ENCODE measurements around the gene STK4. TPM values are rescaled to one million over a fixed set of nuclear protein-coding genes. Genes with fewer than 3 reads are reported as not detected.
A peak's percentile ranks its signal among the peaks of the same experiment; 100 is the strongest.

Gene STK4
- total and polyA plus RNA-seq, 2 of the 4 experiments (the other 2 are of a cell fraction), result 10.2 to 22.2 TPM

- Histone ChIP-seq H2AFZ (replicated peaks; ENCODE audit: low read length, poor library complexity) (no peak overlapping the region), H2BK5ac (ENCODE audit: low read depth, low read length, poor library complexity, severe bottlenecking) (peak overlapping the region; percentile 86), H3K9me1 (ENCODE audit: insufficient read depth, low read length) (peaks cover 6% of the 10 kb centered on the region), H3K56ac (ENCODE audit: extremely low read depth, insufficient read depth, low read length) (0 out of 2 replicates have a peak overlapping the region, but pooled peaks have one; percentile 35), H4K20me1 (ENCODE audit: insufficient read depth, low read length) (no peaks in the 10 kb centered on the region), H3K14ac (replicated peaks; ENCODE audit: low read depth, low read length) (no peak overlapping the region), H3K4me1 (ENCODE audit: control insufficient read depth, insufficient read depth, low read length) (peaks cover 19% of the 10 kb centered on the region; the same call in 1 of the 2 replicates), H2BK20ac (ENCODE audit: low read depth, low read length) (no peak overlapping the region), H3K23ac (ENCODE audit: low read depth, low read length) (no peak overlapping the region), H4K5ac (ENCODE audit: low read depth, low read length) (peak overlapping the region; percentile 94; the same call in 1 of the 2 replicates), H2BK15ac (ENCODE audit: low read depth, low read length) (peak overlapping the region; percentile 9; the same call in 1 of the 3 replicates), H4K8ac (ENCODE audit: low read depth in 2 of 2, low read length in 2 of 2) (no peak overlapping the region; a peak in 1 of 4 replicates), H2AK9ac (replicated peaks; ENCODE audit: low read depth, low read length, poor library complexity) (no peak overlapping the region), H3K9me3 (ENCODE audit: control insufficient read depth, insufficient read depth, low read length) (no peaks in the 10 kb centered on the region), H3K18ac (ENCODE audit: low read depth, low read length) (peak overlapping the region; percentile 97; the same call in 1 of the 2 replicates), H3K36me3 (ENCODE audit: control insufficient read depth, insufficient read depth, low read length) (peaks cover under 1% of the 10 kb centered on the region), H2AK5ac (ENCODE audit: low read depth, low read length) (no peak overlapping the region), H4K91ac (ENCODE audit: insufficient read depth, low read depth, low read length) (no peak overlapping the region; the same call in 1 of the 2 replicates), H3K27ac (ENCODE audit: insufficient read depth, low read length) (no peak overlapping the region), H2BK120ac (ENCODE audit: low read depth, low read length) (no peak overlapping the region), H3K79me1 (ENCODE audit: low read depth in 1 of 2, low read length in 2 of 2) (peaks cover 13 to 18% of the 10 kb centered on the region in 2 experiments; a peak in 3 of 4 replicates), H3K4me3 (ENCODE audit: insufficient read depth, low read depth, low read length) (no peak overlapping the region), H3K27me3 (ENCODE audit: control insufficient read depth, insufficient read depth, low read length) (no peaks in the 10 kb centered on the region), H3K4ac (ENCODE audit: low read depth, low read length) (no peak overlapping the region), H3K4me2 (ENCODE audit: low read depth, low read length) (peak overlapping the region; percentile 24; the same call in 1 of the 2 replicates), H3K9ac (ENCODE audit: low read depth, low read length) (no peak overlapping the region)
- WGBS, 2 experiments (ENCODE audit: extremely low coverage in 2 of 2, insufficient read length in 1 of 2), result no CpG with 5 or more reads among the region's 1 CpG
- CTCF ChIA-PET, result no interaction called here
- no peak for TF ChIP-seq MAZ (IDR thresholded peaks at IDR 0.05; ENCODE audit: borderline replicate concordance, low read depth, low read length)
- no TSS peak for BruUV-seq (replicated peaks)
- in situ Hi-C loops (cut with MboI; ENCODE audit: low sequenced_read_pairs) (no loop called here), intact Hi-C loops (cut with micrococcal nuclease) (no loop called here), dilution Hi-C loops (cut with HindIII; ENCODE audit: low sequenced_read_pairs, unreplicated experiment) (no loop called here)
- ATAC-seq (ENCODE audit: low read depth) (peak; percentile 67), DNase-seq (no peak)
- POLR2A ChIA-PET (ENCODE audit: unreplicated experiment), result no interaction called here
These were observed 102.9 kb downstream of the STK4 start for GRCh38 chr20:45069261-45069660.
